BLaER1 treated with 17β-estradiol and CSF1 and Interleukin-3, amounts not matched to agents 10 nM and 100 nM (cell line): Measurements from ENCODE around the gene CAMP.
"Not testable (repeated sequence)": the region's sequence is repeated elsewhere in the genome, so short reads cannot be mapped to it uniquely, and the experiment has no call there.

ENCODE experiments used
- H3K27ac ChIP-seq, 11 experiments: shearing (Covaris generic); formaldehyde crosslinking; 2 replicates each; pipeline ENCODE4 v1.8.1; 2022
- H3K27me3 ChIP-seq, 11 experiments: shearing (Covaris generic); formaldehyde crosslinking; 2 replicates each; pipeline ENCODE4 v1.8.1; 2022
- H3K36me3 ChIP-seq, 11 experiments: shearing (Covaris generic); formaldehyde crosslinking; 2 replicates each; pipeline ENCODE4 v1.8.1; 2022
- H3K4me1 ChIP-seq, 10 experiments: shearing (Covaris generic); formaldehyde crosslinking; 2 replicates each; pipeline ENCODE4 v1.8.1; 2022
- H3K4me2 ChIP-seq, 11 experiments: shearing (Covaris generic); formaldehyde crosslinking; 2 replicates each; pipeline ENCODE4 v1.8.1; 2022
- H3K4me3 ChIP-seq, 10 experiments: shearing (Covaris generic); formaldehyde crosslinking; 2 replicates each; pipeline ENCODE4 v1.8.1; 2022
- H3K9ac ChIP-seq, 11 experiments: shearing (Covaris generic); formaldehyde crosslinking; 2 replicates each; pipeline ENCODE4 v1.8.1; 2022
- H3K9me3 ChIP-seq, 11 experiments: shearing (Covaris generic); formaldehyde crosslinking; replicated peaks in 1 of 11; 2 replicates each; pipeline ENCODE4 v1.8.1; 2022
- H4K20me1 ChIP-seq, 11 experiments: shearing (Covaris generic); formaldehyde crosslinking; 2 replicates each; pipeline ENCODE4 v1.8.1; 2022
- Cebpa-rat ChIP-seq, 11 experiments: shearing (Covaris generic); IDR thresholded peaks; 2 replicates each; pipeline ENCODE4 v1.8.1; 2022

The CAMP gene

GRCh38 chr3:48256557-48256956, 33.3 kb downstream of the CAMP start:
- no peak overlapping the region for H3K27ac ChIP-seq
- H3K4me1 ChIP-seq: peaks cover 0 to 6% (median 0%) of the 10 kb centered on the region in 10 experiments; a peak in 1 of 20 replicates
- no peak overlapping the region for H3K4me2 ChIP-seq
- H3K27me3 ChIP-seq: no peaks in the 10 kb centered on the region
- no peak for TF ChIP-seq Cebpa-rat (IDR thresholded peaks at IDR 0.05)
- peaks cover 0 to 36% (median 24%) of the 10 kb centered on the region in 11 experiments; a peak in 18 of 22 replicates for H3K9me3 ChIP-seq
- no peak overlapping the region for H3K4me3 ChIP-seq
- no peak overlapping the region for H3K9ac ChIP-seq
- H4K20me1 ChIP-seq: no peaks in the 10 kb centered on the region; a peak in 2 of 22 replicates
- H3K36me3 ChIP-seq: peaks cover 44 to 99% (median 75%) of the 10 kb centered on the region in 11 experiments

- peaks cover 60 to 99% (median 82%) of the 10 kb centered on the region in 11 experiments for H3K36me3 ChIP-seq
Observed at GRCh38 chr3:48258530-48258929, 35.2 kb downstream of the CAMP start.

GRCh38 chr3:48267782-48268181, 44.5 kb downstream of the CAMP start:
- Histone ChIP-seq H3K27me3 (no peaks in the 10 kb centered on the region), H3K4me1 (peaks cover 0 to 3% (median 0%) of the 10 kb centered on the region in 10 experiments; a peak in 1 of 20 replicates), H3K4me3 (no peak overlapping the region), H3K36me3 (peaks cover 70 to 89% (median 86%) of the 10 kb centered on the region in 11 experiments), H4K20me1 (peaks cover 0 to 16% (median 0%) of the 10 kb centered on the region in 11 experiments; a peak in 2 of 22 replicates), H3K27ac (no peak overlapping the region), H3K9me3 (peaks cover 0 to 21% (median 9%) of the 10 kb centered on the region in 11 experiments; a peak in 15 of 22 replicates), H3K9ac (peak overlapping the region in 1 of 11 experiments; percentile 39; a peak in 4 of 22 replicates), H3K4me2 (no peak overlapping the region)
- TF ChIP-seq Cebpa-rat (IDR thresholded peaks at IDR 0.05): no peak

More at GRCh38 chr3:48258530-48258929, 35.2 kb downstream of the CAMP start:
- H3K4me1 ChIP-seq: peaks cover 0 to 6% (median 0%) of the 10 kb centered on the region in 10 experiments; a peak in 1 of 20 replicates
- H3K4me3 ChIP-seq: no peak overlapping the region
- H4K20me1 ChIP-seq: no peaks in the 10 kb centered on the region; a peak in 2 of 22 replicates
- H3K27me3 ChIP-seq: no peaks in the 10 kb centered on the region
- TF ChIP-seq Cebpa-rat (IDR thresholded peaks at IDR 0.05): no peak
- peaks cover 0 to 31% (median 24%) of the 10 kb centered on the region in 11 experiments; a peak in 18 of 22 replicates for H3K9me3 ChIP-seq
- H3K4me2 ChIP-seq: no peak overlapping the region
- H3K27ac ChIP-seq: no peak overlapping the region
- H3K9ac ChIP-seq: no peak overlapping the region

GRCh38 chr3:48268381-48268935, 45.2 kb downstream of the CAMP start:
- no peak for TF ChIP-seq Cebpa-rat (IDR thresholded peaks at IDR 0.05)
- Histone ChIP-seq H3K27ac (no peak overlapping the region), H3K9me3 (peaks cover 0 to 21% (median 9%) of the 10 kb centered on the region in 11 experiments; a peak in 15 of 22 replicates), H3K9ac (no peak overlapping the region; a peak in 1 of 22 replicates), H3K4me2 (no peak overlapping the region), H4K20me1 (peaks cover 0 to 16% (median 0%) of the 10 kb centered on the region in 11 experiments; a peak in 4 of 22 replicates), H3K27me3 (no peaks in the 10 kb centered on the region), H3K4me3 (no peak overlapping the region), H3K36me3 (peaks cover 64 to 82% (median 79%) of the 10 kb centered on the region in 11 experiments), H3K4me1 (peaks cover 0 to 3% (median 0%) of the 10 kb centered on the region in 10 experiments; a peak in 1 of 20 replicates)

GRCh38 chr3:48268936-48269561, 45.8 kb downstream of the CAMP start:
- Histone ChIP-seq H3K36me3 (peaks cover 58 to 77% (median 73%) of the 10 kb centered on the region in 11 experiments), H3K27ac (no peak overlapping the region), H3K27me3 (no peaks in the 10 kb centered on the region), H3K9me3 (peaks cover 0 to 21% (median 9%) of the 10 kb centered on the region in 11 experiments; a peak in 15 of 22 replicates), H3K9ac (no peak overlapping the region), H3K4me1 (peaks cover 0 to 3% (median 0%) of the 10 kb centered on the region in 10 experiments; a peak in 1 of 20 replicates), H4K20me1 (peaks cover 0 to 16% (median 0%) of the 10 kb centered on the region in 11 experiments; a peak in 4 of 22 replicates), H3K4me3 (no peak overlapping the region), H3K4me2 (no peak overlapping the region)
- no peak for TF ChIP-seq Cebpa-rat (IDR thresholded peaks at IDR 0.05)

GRCh38 chr3:48269592-48269991, 46.3 kb downstream of the CAMP start:
- Histone ChIP-seq H3K4me2 (no peak overlapping the region), H4K20me1 (peaks cover 0 to 21% (median 0%) of the 10 kb centered on the region in 11 experiments; a peak in 4 of 22 replicates), H3K4me1 (peaks cover 0 to 3% (median 0%) of the 10 kb centered on the region in 10 experiments; a peak in 1 of 20 replicates), H3K4me3 (no peak overlapping the region), H3K9me3 (peaks cover 0 to 21% (median 9%) of the 10 kb centered on the region in 11 experiments; a peak in 15 of 22 replicates), H3K9ac (no peak overlapping the region), H3K27ac (no peak overlapping the region), H3K36me3 (peaks cover 52 to 71% (median 68%) of the 10 kb centered on the region in 11 experiments), H3K27me3 (no peaks in the 10 kb centered on the region)
- TF ChIP-seq Cebpa-rat (IDR thresholded peaks at IDR 0.05): no peak

- no peak overlapping the region for H3K27ac ChIP-seq
- H3K9me3 ChIP-seq: peaks cover 0 to 21% (median 9%) of the 10 kb centered on the region in 11 experiments; a peak in 15 of 22 replicates
- no peak overlapping the region for H3K9ac ChIP-seq
- TF ChIP-seq Cebpa-rat (IDR thresholded peaks at IDR 0.05): no peak
- H3K27me3 ChIP-seq: no peaks in the 10 kb centered on the region
- H3K4me1 ChIP-seq: peaks cover 0 to 3% (median 0%) of the 10 kb centered on the region in 10 experiments; a peak in 1 of 20 replicates
- peaks cover 49 to 65% (median 62%) of the 10 kb centered on the region in 11 experiments for H3K36me3 ChIP-seq
- H3K4me3 ChIP-seq: no peak overlapping the region
- H4K20me1 ChIP-seq: peaks cover 0 to 21% (median 0%) of the 10 kb centered on the region in 11 experiments; a peak in 4 of 22 replicates
- H3K4me2 ChIP-seq: 0 out of 22 replicates have a peak overlapping the region, but pooled peaks of 1 of the 11 experiments have one; percentile 14
Observed at GRCh38 chr3:48270306-48270705, 47.0 kb downstream of the CAMP start.

GRCh38 chr3:48271223-48271622, 47.9 kb downstream of the CAMP start:
- Histone ChIP-seq H4K20me1 (peaks cover 0 to 21% (median 0%) of the 10 kb centered on the region in 11 experiments; a peak in 4 of 22 replicates), H3K36me3 (peaks cover 44 to 56% (median 52%) of the 10 kb centered on the region in 11 experiments), H3K9me3 (peaks cover 0 to 21% (median 9%) of the 10 kb centered on the region in 11 experiments; a peak in 15 of 22 replicates)
- not testable (repeated sequence) for H3K4me2 ChIP-seq, H3K27me3 ChIP-seq, H3K4me3 ChIP-seq, H3K9ac ChIP-seq, H3K4me1 ChIP-seq, H3K27ac ChIP-seq
